ENCODE measurements around the gene KRT36. TPM values are rescaled to one million over a fixed set of nuclear protein-coding genes. Genes with fewer than 3 reads are reported as not detected.

Gene KRT36
- total RNA-seq, 1 donor from 2014 or later, result not detected

DNA sequence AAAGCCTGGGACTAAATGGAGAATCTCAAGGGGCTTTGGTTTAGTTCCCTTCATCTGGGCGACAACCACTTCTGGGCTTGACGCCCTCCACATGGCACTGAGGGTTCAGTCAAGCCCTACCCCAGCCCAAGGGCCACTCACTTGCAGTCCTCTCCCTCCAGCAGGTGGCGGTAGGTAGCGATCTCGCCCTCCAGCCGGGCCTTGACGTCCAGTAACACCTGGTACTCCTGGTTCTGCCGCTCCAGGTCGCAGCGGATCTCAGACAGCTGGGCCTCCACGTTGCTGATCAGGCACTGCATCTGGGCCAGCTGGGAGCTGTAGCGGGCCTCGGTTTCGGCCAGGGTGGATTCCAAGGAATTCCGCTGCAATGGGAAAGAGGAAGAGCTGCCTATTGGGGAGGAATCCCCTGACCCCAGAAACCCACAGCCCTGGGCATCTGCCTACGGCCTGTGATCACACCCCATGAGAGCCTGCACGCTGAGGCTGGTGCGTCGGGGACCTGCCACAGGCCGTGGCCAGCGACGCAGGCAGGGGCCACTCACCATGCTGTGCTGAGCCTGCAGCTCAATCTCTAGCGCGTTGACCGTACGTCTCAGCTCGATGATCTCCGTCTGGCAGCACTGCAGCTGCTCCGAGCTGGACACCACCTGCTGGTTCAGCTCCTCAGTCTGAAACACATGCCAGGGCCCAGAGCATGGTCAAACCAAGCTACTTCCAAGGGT is 2.7 kb downstream of the KRT36 start:
- intact Hi-C loops (cut with micrococcal nuclease), result loop anchor here (5.0 kb wide), 2 partner anchors 60 to 175 kb away; no protein-coding TSS in a partner anchor
- H3K36me3 Mint-ChIP-seq (ENCODE audit: low read depth), result no peaks in the 10 kb centered on the region
- H3K27me3 Mint-ChIP-seq (ENCODE audit: low read depth), result no peaks in the 10 kb centered on the region
- no peak overlapping the region for H3K4me3 Mint-ChIP-seq (ENCODE audit: low read depth)
- peak; percentile 16 for DNase-seq (ENCODE audit: low spot score)
- no peaks in the 10 kb centered on the region for H3K4me1 Mint-ChIP-seq (ENCODE audit: low read depth)
- no peak overlapping the region for H3K27ac Mint-ChIP-seq
- H3K9me3 Mint-ChIP-seq, result no peaks in the 10 kb centered on the region

DNA sequence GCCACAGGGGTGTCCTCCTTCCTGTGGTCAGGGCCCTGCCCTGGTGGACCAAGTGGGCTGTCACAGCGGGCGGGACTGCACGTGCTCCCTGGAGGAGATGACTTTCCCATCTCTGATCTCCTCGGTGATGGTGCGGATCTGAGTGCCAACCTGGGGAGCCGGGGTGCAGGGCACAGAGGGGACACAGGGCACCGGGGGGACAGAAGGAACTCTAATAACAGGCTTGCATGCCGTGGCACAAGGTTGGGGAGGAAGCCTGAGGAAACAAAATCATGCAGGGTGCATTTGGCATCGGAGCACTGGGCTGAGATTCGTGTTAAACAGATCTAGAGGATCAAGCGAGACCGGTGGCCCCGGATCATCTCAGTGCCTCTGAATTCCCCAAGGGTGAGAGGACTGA is 3.4 kb downstream of the KRT36 start:
- DNase-seq (ENCODE audit: low spot score), result no peak
- intact Hi-C loops (cut with micrococcal nuclease), result loop anchor here (5.0 kb wide), 2 partner anchors 61 to 176 kb away; no protein-coding TSS in a partner anchor
- H3K4me1 Mint-ChIP-seq (ENCODE audit: low read depth), result no peaks in the 10 kb centered on the region
- H3K27ac Mint-ChIP-seq, result no peak overlapping the region
- no peaks in the 10 kb centered on the region for H3K36me3 Mint-ChIP-seq (ENCODE audit: low read depth)
- no peaks in the 10 kb centered on the region for H3K27me3 Mint-ChIP-seq (ENCODE audit: low read depth)
- no peaks in the 10 kb centered on the region for H3K9me3 Mint-ChIP-seq
- no peak overlapping the region for H3K4me3 Mint-ChIP-seq (ENCODE audit: low read depth)

DNA sequence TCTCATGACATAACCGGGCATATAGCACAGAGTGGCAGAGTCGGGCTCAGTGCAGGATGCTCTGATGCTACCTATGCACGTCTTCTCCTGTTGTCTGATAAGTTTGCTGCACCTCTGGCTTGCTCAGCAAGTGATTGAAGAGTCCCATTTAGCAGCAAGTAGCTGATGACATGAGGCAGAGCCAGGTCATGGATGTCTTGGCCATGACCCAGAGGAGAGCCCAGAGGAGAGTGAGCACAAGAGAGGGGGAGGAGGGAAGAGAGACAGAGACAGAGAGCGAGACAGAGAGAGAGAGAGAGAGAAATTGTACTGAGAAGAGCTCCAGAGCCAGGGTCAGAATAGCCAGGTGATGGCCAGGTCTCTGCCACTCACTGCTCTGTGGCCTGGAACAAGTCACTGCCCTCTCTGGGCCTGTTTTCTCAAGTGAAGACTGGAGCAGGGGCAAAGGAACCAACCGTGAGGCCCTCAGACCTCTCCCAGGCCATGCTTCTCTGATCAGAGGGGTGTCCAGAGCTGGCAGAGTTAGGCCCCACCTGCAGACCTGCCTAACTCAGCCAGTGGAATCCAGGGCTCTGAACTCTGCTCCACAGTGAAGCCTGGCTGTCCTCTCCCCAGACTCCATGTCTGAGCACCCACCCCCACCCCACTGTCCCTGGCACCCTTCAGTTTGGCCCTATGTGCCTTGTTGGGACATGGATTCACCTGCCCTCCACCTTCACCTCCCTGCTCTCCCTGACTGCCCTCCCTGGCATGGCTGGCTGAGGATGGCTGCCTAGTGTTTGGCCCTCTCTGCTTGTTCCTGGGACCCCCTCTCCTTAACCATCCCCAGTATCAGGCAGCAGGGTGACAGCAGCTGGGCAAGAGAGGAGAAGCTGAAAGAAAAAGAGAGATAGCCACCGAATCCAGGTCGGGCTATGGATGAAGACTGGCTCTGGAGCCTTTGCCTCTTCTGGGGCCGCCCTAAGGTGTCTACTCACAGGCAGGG is 4.5 kb downstream of the KRT36 start:
- no peak overlapping the region for H3K27ac Mint-ChIP-seq
- intact Hi-C loops (cut with micrococcal nuclease), result loop anchor here (5.0 kb wide), 2 partner anchors 62 to 177 kb away; no protein-coding TSS in a partner anchor
- no peak for DNase-seq (ENCODE audit: low spot score)

DNA sequence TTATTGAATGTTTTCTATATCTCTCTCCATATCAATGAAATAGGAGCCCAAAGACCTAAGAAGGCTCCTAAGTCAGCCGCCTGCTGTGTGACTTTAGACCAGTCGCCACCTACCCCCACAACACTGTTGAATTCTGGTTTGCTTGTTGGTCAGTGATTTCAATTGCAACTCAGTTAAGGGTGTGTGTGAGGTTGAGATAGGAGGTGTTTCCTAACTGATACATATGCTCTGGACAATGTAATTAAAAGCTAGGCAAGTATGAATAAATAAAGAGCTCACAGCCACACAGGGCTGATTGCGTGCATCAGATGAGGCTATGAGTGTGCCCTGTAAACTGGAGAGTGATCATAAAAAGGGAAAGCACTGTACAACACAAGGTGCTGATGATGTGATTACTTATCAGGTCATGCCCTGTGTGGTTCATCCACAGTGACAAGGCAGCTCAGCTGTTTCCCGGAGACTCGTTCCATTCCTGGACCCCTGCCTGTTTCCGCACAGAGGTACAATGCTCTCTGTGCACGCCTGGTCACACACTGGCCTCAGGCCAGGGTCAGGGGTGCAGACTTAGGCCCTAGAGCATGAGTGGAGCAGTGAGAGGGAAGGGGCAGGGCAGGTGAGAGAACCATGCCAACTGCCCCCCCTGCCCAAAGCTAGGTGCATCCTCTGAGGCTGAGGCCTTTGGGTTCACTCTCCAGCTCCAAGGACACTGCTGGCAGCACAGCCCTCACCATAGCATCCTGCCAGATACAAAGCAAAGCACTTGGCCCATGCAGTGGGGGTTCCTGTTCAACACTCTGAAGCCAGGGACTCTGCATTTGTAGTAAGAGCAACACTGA is 5.5 kb downstream of the KRT36 start:
- Mint-ChIP-seq H3K36me3 (ENCODE audit: low read depth) (no peaks in the 10 kb centered on the region), H3K4me3 (ENCODE audit: low read depth) (no peak overlapping the region), H3K27me3 (ENCODE audit: low read depth) (no peaks in the 10 kb centered on the region), H3K9me3 (no peaks in the 10 kb centered on the region), H3K27ac (no peak overlapping the region), H3K4me1 (ENCODE audit: low read depth) (no peaks in the 10 kb centered on the region)
- DNase-seq (ENCODE audit: low spot score), result no peak
- intact Hi-C loops (cut with micrococcal nuclease), result no loop called here

More for the DNA sequence above, 4.5 kb downstream of the KRT36 start:
- Mint-ChIP-seq H3K36me3 (ENCODE audit: low read depth) (no peaks in the 10 kb centered on the region), H3K9me3 (no peaks in the 10 kb centered on the region), H3K4me3 (ENCODE audit: low read depth) (no peak overlapping the region), H3K27me3 (ENCODE audit: low read depth) (no peaks in the 10 kb centered on the region), H3K4me1 (ENCODE audit: low read depth) (no peaks in the 10 kb centered on the region)

DNA sequence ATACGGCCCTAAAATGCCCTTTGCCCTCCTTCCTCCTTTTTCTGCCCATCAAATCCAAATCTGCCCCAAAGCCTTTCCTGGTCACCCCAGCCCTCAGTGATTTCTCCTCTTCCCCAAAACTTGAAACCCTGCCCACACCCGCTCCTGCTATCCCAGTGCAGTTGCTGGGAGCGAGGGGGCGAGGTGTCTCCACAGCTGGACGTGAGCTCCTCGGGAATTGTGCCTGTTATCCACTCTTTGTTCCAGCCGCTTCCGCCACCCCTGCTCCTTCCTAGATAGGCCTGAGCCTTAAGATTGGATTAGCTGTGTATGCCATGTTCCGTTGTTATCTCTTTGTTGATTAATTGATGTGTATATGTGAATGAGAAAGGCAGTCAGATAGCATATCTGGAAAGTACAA is 6.2 kb downstream of the KRT36 start:
- Mint-ChIP-seq H3K36me3 (ENCODE audit: low read depth) (no peaks in the 10 kb centered on the region), H3K4me1 (ENCODE audit: low read depth) (no peaks in the 10 kb centered on the region), H3K4me3 (ENCODE audit: low read depth) (no peak overlapping the region), H3K27ac (no peak overlapping the region), H3K27me3 (ENCODE audit: low read depth) (no peaks in the 10 kb centered on the region), H3K9me3 (no peaks in the 10 kb centered on the region)
- intact Hi-C loops (cut with micrococcal nuclease), result no loop called here
- DNase-seq (ENCODE audit: low spot score), result no peak

DNA sequence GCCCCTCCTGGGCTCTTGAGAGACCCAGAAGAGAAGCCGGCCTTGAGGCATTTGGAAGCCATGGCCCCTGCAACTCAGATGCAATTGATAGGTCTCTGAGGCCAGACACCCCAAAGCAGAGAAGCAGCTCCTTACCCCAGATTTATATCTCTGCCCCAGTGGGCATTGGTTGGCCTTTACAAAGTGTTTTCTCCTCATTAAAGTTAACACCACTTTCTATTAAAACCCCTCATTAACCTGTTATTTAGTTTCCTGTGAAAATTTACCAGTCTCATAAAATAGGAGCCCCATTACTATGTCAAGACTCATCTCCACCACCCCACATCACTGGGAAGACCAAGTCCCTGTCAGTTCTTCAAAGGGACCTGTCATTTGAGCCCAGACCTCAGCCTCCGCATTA is 8.7 kb downstream of the KRT36 start, which contains the start of gene KRT35:
Gene KRT35 (minus strand): TSS at position 116 of the 400 bp plus-strand sequence. CDS start 54 bp downstream, at position 62.
- Mint-ChIP-seq H3K27ac (no peak within 1 kb of the TSS), H3K36me3 (ENCODE audit: low read depth) (no peaks in the 10 kb centered on the region), H3K27me3 (ENCODE audit: low read depth) (no peaks in the 10 kb centered on the region), H3K4me3 (ENCODE audit: low read depth) (no peak within 1 kb of the TSS), H3K4me1 (ENCODE audit: low read depth) (no peaks in the 10 kb centered on the region), H3K9me3 (no peaks in the 10 kb centered on the region)
- intact Hi-C loops (cut with micrococcal nuclease), result no loop called here
- DNase-seq (ENCODE audit: low spot score), result no peak

DNA sequence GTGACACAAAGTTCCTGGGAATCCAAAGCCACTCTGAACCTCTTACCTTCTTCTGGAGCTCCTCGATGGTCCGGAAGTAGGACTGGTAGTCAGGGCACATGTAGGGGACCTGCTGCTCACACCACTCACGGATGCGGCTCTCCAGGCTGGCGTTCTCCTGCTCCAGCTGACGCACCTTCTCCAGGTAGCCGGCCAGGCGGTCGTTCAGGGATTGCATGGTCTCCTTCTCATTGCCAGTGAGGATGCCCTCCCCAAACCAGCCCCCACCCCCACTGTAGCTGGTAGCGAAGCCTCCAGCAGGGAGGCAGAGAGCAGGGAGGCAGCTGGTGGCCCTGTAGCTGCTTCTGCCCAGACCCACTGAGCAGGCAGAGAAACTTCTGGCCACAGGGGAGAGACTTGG is 9.1 kb downstream of the KRT36 start:
- H3K4me3 Mint-ChIP-seq (ENCODE audit: low read depth), result no peak overlapping the region
- H3K36me3 Mint-ChIP-seq (ENCODE audit: low read depth), result no peaks in the 10 kb centered on the region
- no peak for DNase-seq (ENCODE audit: low spot score)
- H3K27me3 Mint-ChIP-seq (ENCODE audit: low read depth), result no peaks in the 10 kb centered on the region
- intact Hi-C loops (cut with micrococcal nuclease), result no loop called here
- no peaks in the 10 kb centered on the region for H3K4me1 Mint-ChIP-seq (ENCODE audit: low read depth)
- H3K27ac Mint-ChIP-seq, result no peak overlapping the region
- no peaks in the 10 kb centered on the region for H3K9me3 Mint-ChIP-seq

DNA sequence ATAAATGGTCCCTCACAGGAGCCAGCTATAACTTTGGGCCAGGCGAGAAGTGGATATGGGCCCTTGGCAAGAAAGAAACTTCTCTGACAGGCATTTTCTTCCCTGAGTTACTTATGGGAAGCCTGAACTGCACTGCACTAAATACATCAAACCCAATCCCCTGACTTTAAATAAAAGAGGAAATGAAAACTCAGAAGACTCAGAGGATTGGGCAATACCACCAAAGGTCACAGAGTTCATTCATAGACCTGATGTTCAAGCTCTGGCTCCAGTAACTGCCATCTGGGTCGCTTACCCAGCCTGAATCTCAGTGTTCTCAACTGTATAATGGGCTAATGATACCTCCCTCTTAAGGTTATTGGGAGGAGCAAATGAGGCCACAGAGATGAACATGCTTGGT is 9.6 kb downstream of the KRT36 start:
- Mint-ChIP-seq H3K36me3 (ENCODE audit: low read depth) (no peaks in the 10 kb centered on the region), H3K27ac (no peak overlapping the region), H3K27me3 (ENCODE audit: low read depth) (no peaks in the 10 kb centered on the region), H3K4me3 (ENCODE audit: low read depth) (no peak overlapping the region), H3K4me1 (ENCODE audit: low read depth) (no peaks in the 10 kb centered on the region), H3K9me3 (no peaks in the 10 kb centered on the region)
- DNase-seq (ENCODE audit: low spot score), result no peak
- intact Hi-C loops (cut with micrococcal nuclease), result no loop called here

DNA sequence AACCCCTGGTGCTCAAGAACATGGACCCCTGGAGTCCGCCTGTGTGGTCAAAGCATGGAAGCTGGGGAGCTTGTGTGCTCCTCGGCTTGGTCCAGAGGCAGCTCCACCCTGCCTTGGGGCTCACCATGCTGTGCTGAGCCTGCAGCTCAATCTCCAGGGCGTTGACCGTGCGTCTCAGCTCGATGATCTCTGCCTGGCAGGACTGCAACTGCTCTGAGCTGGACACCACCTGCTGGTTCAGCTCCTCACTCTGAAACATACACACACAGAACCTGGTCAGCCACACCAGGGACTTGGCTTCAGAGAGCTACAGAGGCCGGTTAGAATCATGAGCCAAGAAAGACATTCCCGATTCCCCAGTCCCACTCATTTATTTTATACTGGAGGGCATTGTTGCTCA is 11.5 kb downstream of the KRT36 start:
- Mint-ChIP-seq H3K4me1 (ENCODE audit: low read depth) (no peaks in the 10 kb centered on the region), H3K36me3 (ENCODE audit: low read depth) (no peaks in the 10 kb centered on the region), H3K9me3 (no peaks in the 10 kb centered on the region), H3K27ac (no peak overlapping the region), H3K4me3 (ENCODE audit: low read depth) (no peak overlapping the region), H3K27me3 (ENCODE audit: low read depth) (no peaks in the 10 kb centered on the region)
- intact Hi-C loops (cut with micrococcal nuclease), result no loop called here
- no peak for DNase-seq (ENCODE audit: low spot score)

DNA sequence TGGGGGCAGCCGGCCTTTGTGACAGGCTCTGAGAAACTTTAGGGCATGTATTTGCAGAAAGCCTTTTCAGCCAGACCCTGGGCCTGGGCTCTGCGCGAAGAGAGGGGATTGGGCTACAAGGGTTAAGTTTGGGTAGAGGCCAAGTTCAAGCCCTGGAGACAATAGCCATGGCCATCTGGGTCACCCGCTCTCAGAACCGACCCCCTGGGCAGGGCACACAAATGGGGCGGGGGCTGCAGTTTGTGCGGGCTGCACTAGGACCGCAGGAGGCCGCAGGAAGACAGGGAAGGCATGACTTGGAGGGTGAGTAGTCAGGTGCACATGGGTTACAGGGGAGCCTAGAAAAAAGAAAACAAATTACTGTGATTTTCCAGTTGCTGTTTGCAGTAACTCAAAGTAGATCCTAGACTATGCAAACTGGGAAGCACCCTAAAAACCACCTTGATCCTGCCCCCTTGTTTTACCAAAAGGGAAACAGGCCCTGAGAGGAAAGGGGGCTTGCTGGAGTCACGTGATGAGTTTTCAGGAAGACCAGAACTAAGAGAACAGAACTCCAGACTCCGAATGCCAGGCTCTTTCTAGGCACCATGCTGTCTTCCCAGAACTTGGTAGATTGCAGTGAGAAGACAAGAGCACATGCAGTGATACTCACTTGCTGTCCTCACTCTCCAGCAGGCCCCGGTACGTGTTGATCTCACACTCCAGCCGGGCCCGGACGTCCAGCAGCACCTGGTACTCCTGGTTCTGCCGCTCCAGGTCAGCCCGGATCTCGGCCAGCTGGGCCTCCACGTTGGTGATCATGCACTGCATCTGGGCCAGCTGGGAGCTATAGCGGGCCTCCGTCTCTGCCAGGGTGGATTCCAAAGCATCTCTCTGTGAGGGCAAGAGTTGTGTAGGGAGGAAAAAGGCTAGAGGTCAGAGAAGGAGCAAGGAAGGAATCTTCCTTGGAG is 12.6 kb downstream of the KRT36 start:
- Mint-ChIP-seq H3K9me3 (no peaks in the 10 kb centered on the region), H3K4me3 (ENCODE audit: low read depth) (no peak overlapping the region), H3K4me1 (ENCODE audit: low read depth) (no peaks in the 10 kb centered on the region), H3K36me3 (ENCODE audit: low read depth) (no peaks in the 10 kb centered on the region), H3K27me3 (ENCODE audit: low read depth) (no peaks in the 10 kb centered on the region), H3K27ac (no peak overlapping the region)
- intact Hi-C loops (cut with micrococcal nuclease), result no loop called here
- DNase-seq (ENCODE audit: low spot score), result no peak

DNA sequence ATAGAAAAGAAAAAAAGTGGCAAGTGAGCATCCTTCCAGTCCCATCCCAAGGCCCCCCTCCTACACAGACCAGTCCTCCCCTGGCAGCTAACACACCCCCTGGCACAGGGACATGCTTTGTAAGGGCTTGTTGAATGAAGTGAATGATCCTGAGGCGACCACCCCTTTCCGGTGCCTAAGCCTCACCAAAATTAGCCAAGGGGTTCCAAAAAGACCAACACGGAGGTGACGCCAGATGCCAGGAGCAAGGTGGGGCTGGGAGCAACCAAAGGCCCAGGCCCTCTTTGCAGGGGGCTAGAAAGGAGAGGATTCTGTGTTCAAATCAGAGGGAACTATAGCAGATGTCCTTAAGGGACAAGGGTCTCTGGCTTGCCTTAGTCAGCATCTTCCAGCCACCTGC is 14.3 kb downstream of the KRT36 start:
- Mint-ChIP-seq H3K9me3 (no peaks in the 10 kb centered on the region), H3K27ac (no peak overlapping the region), H3K36me3 (ENCODE audit: low read depth) (no peaks in the 10 kb centered on the region), H3K4me1 (ENCODE audit: low read depth) (no peaks in the 10 kb centered on the region), H3K4me3 (ENCODE audit: low read depth) (no peak overlapping the region), H3K27me3 (ENCODE audit: low read depth) (no peaks in the 10 kb centered on the region)
- DNase-seq (ENCODE audit: low spot score), result no peak
- intact Hi-C loops (cut with micrococcal nuclease), result no loop called here
